ENCODE measurements around the gene TGFBR3.
A peak's percentile ranks its signal among the peaks of the same experiment; 100 is the strongest.

The TGFBR3 gene

GRCh38 chr1:91747666-91748065 is 138.3 kb downstream of the TGFBR3 start:
- Histone ChIP-seq H3K27me3 (replicated peaks; ENCODE audit: control insufficient read depth, insufficient read depth, low read length) (no peaks in the 10 kb centered on the region), H3K36me3 (ENCODE audit: control insufficient read depth, insufficient read depth, low read length, severe bottlenecking) (peaks cover 35% of the 10 kb centered on the region), H3K4me1 (ENCODE audit: control insufficient read depth, insufficient read depth, low read length) (peaks cover 60% of the 10 kb centered on the region), H3K4me3 (ENCODE audit: low read length) (no peak overlapping the region), H3K9me3 (ENCODE audit: control insufficient read depth, low read length) (no peaks in the 10 kb centered on the region), H3K9ac (ENCODE audit: low read length) (no peak overlapping the region)
- no peak for DNase-seq (ENCODE audit: low read depth)

DNA sequence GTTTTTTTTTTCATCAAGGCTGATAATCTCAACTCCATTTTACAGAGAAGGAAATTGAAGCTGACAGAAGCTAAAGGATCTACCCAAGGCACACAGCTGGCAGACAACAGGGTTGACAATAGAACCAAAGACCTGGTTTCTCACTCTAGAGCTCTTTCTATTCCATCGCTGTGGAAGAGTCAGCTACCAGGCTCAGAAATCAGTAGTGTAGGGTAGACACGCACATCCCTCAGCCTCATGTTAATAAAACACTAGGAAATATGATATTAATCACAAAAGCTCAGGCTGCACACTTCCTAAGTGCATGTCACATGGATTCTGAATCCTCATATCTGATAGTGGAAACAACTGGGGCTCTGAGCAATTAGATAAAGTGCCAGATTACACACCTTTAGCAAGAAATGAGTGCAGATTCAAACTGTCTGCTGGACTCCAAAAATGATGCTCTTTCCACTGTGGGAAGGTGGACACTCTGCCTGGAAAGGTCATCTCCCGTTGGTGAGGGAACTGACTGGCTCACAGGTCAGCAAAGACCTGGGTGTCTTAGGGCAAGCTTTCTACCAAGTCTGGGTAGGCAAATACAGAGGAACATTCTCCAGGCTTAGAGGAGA is 139.1 kb downstream of the TGFBR3 start:
- H3K4me3 ChIP-seq (ENCODE audit: low read length), result no peak overlapping the region
- no peaks in the 10 kb centered on the region for H3K27me3 ChIP-seq (replicated peaks; ENCODE audit: control insufficient read depth, insufficient read depth, low read length)
- H3K36me3 ChIP-seq (ENCODE audit: control insufficient read depth, insufficient read depth, low read length, severe bottlenecking), result peaks cover 40% of the 10 kb centered on the region
- H3K9me3 ChIP-seq (ENCODE audit: control insufficient read depth, low read length), result no peaks in the 10 kb centered on the region
- no peak for DNase-seq (ENCODE audit: low read depth)
- peaks cover 63% of the 10 kb centered on the region for H3K4me1 ChIP-seq (ENCODE audit: control insufficient read depth, insufficient read depth, low read length)
- no peak overlapping the region for H3K9ac ChIP-seq (ENCODE audit: low read length)

DNA sequence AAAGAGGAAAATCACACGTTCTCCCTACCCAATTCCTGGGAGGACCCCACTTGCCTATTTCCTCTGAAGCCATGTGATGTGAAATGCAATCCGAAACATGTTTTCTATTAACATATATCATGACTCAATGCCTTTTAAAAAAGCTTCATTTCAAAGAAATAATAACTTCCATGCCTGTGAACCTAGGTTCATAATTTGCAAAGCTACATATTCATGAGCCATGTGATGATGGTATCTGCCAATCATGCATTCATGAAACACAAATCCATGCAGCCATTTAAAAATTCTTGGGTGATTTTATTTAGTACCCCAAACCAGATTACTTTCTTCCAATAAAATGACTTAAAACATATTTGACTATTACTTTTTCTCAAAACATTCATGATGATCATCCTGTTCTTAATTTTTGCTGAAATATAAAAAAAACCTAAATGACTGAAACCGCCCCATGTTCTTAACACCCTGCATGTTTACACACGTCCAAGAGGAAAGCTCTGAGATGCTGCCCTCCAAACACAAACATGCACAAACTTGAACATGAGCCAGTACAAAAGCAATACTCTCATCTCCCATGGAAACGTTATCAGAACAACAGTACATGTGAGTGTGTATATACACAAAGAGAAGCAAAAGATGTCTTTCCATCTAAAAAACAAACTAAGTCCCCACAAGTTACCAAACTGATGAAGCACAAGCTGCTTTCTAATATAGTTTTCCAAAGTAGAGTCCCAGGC is 140.1 kb downstream of the TGFBR3 start:
- peak; percentile 54 for DNase-seq (ENCODE audit: low read depth)
- Histone ChIP-seq H3K4me3 (ENCODE audit: low read length) (peak overlapping the region; percentile 52), H3K9me3 (ENCODE audit: control insufficient read depth, low read length) (no peaks in the 10 kb centered on the region), H3K4me1 (ENCODE audit: control insufficient read depth, insufficient read depth, low read length) (peaks cover 63% of the 10 kb centered on the region), H3K36me3 (ENCODE audit: control insufficient read depth, insufficient read depth, low read length, severe bottlenecking) (peaks cover 40% of the 10 kb centered on the region), H3K9ac (ENCODE audit: low read length) (peak overlapping the region; percentile 70), H3K27me3 (replicated peaks; ENCODE audit: control insufficient read depth, insufficient read depth, low read length) (no peaks in the 10 kb centered on the region)

DNA sequence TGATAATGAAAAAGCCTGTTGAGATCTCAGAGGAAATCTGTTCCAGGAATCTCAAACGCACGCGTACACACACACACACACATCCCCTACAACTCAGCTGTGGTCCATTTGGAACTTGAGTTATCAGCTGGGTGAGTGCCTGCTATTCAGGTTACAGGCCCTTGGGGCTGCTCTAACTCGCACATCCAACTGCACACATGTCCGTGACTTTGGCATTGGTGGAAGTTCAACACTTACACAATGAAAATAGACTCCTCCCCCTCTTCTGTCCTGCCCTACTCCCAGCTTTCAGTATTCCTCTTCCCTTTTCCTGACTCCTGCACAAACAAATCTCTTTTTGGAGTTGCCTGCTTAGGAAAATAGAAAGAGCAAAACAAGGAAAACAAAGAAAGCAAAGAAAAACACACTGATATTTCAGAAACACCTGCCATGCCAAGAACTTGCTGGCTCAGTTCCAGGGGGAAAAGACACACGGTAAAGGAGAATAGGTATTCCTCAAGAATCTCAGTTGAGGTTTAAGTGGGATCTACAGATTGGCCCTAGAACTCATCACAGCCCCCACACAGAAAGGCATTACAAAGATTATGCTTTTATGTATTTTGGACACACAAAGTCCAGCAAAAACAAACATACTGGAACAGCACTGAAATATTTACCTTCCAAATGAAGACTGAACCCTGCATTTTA is 140.9 kb downstream of the TGFBR3 start:
- Histone ChIP-seq H3K4me1 (ENCODE audit: control insufficient read depth, insufficient read depth, low read length) (peaks cover 57% of the 10 kb centered on the region), H3K9ac (ENCODE audit: low read length) (peak overlapping the region; percentile 70), H3K9me3 (ENCODE audit: control insufficient read depth, low read length) (no peaks in the 10 kb centered on the region), H3K27me3 (replicated peaks; ENCODE audit: control insufficient read depth, insufficient read depth, low read length) (no peaks in the 10 kb centered on the region), H3K4me3 (ENCODE audit: low read length) (peak overlapping the region; percentile 52), H3K36me3 (ENCODE audit: control insufficient read depth, insufficient read depth, low read length, severe bottlenecking) (peaks cover 40% of the 10 kb centered on the region)
- DNase-seq (ENCODE audit: low read depth), result no peak

DNA sequence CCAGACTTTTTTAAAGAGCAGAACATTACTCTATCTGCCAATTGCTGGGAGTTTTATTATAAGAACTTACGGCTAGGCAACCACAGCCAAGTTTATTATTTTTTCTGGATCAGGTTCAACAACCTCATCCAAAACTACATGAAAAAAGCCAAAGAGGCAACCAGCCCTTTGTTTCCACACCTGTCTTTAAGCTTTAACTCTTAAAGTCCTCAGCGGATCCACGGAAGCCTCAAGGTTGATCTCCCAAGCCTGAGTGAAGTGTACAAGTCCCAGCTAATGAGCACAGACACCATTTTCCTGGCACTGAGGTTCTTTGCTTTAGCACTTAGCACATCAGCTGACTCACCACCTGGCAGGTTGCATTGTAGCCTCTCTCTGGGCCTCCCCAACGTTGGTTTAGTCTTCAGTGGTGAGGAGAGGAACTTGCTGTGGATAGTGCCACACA is 143.1 kb downstream of the TGFBR3 start:
- H3K4me1 ChIP-seq (ENCODE audit: control insufficient read depth, insufficient read depth, low read length), result peaks cover 46% of the 10 kb centered on the region
- H3K36me3 ChIP-seq (ENCODE audit: control insufficient read depth, insufficient read depth, low read length, severe bottlenecking), result peaks cover 51% of the 10 kb centered on the region
- H3K27me3 ChIP-seq (replicated peaks; ENCODE audit: control insufficient read depth, insufficient read depth, low read length), result no peaks in the 10 kb centered on the region
- no peak overlapping the region for H3K4me3 ChIP-seq (ENCODE audit: low read length)
- DNase-seq (ENCODE audit: low read depth), result no peak
- H3K9me3 ChIP-seq (ENCODE audit: control insufficient read depth, low read length), result no peaks in the 10 kb centered on the region
- no peak overlapping the region for H3K9ac ChIP-seq (ENCODE audit: low read length)

- Histone ChIP-seq H3K9ac (ENCODE audit: low read length) (no peak overlapping the region), H3K4me1 (ENCODE audit: control insufficient read depth, insufficient read depth, low read length) (peaks cover 55% of the 10 kb centered on the region), H3K27me3 (replicated peaks; ENCODE audit: control insufficient read depth, insufficient read depth, low read length) (no peaks in the 10 kb centered on the region), H3K36me3 (ENCODE audit: control insufficient read depth, insufficient read depth, low read length, severe bottlenecking) (peaks cover 49% of the 10 kb centered on the region), H3K9me3 (ENCODE audit: control insufficient read depth, low read length) (no peaks in the 10 kb centered on the region), H3K4me3 (ENCODE audit: low read length) (no peak overlapping the region)
- no peak for DNase-seq (ENCODE audit: low read depth)
These were observed 144.0 kb downstream of the TGFBR3 start for GRCh38 chr1:91741906-91742305.

GRCh38 chr1:91741301-91741700 is 144.7 kb downstream of the TGFBR3 start:
- no peak overlapping the region for H3K9ac ChIP-seq (ENCODE audit: low read length)
- H3K4me1 ChIP-seq (ENCODE audit: control insufficient read depth, insufficient read depth, low read length), result peaks cover 62% of the 10 kb centered on the region
- no peaks in the 10 kb centered on the region for H3K27me3 ChIP-seq (replicated peaks; ENCODE audit: control insufficient read depth, insufficient read depth, low read length)
- H3K4me3 ChIP-seq (ENCODE audit: low read length), result no peak overlapping the region
- DNase-seq (ENCODE audit: low read depth), result no peak
- no peaks in the 10 kb centered on the region for H3K9me3 ChIP-seq (ENCODE audit: control insufficient read depth, low read length)
- H3K36me3 ChIP-seq (ENCODE audit: control insufficient read depth, insufficient read depth, low read length, severe bottlenecking), result peaks cover 43% of the 10 kb centered on the region

- Histone ChIP-seq H3K36me3 (ENCODE audit: control insufficient read depth, insufficient read depth, low read length, severe bottlenecking) (peaks cover 50% of the 10 kb centered on the region), H3K4me1 (ENCODE audit: control insufficient read depth, insufficient read depth, low read length) (peaks cover 59% of the 10 kb centered on the region), H3K4me3 (ENCODE audit: low read length) (no peak overlapping the region), H3K27me3 (replicated peaks; ENCODE audit: control insufficient read depth, insufficient read depth, low read length) (no peaks in the 10 kb centered on the region), H3K9ac (ENCODE audit: low read length) (peak overlapping the region; percentile 77), H3K9me3 (ENCODE audit: control insufficient read depth, low read length) (no peaks in the 10 kb centered on the region)
- no peak for DNase-seq (ENCODE audit: low read depth)
These were observed 148.3 kb downstream of the TGFBR3 start for GRCh38 chr1:91737650-91738049.

DNA sequence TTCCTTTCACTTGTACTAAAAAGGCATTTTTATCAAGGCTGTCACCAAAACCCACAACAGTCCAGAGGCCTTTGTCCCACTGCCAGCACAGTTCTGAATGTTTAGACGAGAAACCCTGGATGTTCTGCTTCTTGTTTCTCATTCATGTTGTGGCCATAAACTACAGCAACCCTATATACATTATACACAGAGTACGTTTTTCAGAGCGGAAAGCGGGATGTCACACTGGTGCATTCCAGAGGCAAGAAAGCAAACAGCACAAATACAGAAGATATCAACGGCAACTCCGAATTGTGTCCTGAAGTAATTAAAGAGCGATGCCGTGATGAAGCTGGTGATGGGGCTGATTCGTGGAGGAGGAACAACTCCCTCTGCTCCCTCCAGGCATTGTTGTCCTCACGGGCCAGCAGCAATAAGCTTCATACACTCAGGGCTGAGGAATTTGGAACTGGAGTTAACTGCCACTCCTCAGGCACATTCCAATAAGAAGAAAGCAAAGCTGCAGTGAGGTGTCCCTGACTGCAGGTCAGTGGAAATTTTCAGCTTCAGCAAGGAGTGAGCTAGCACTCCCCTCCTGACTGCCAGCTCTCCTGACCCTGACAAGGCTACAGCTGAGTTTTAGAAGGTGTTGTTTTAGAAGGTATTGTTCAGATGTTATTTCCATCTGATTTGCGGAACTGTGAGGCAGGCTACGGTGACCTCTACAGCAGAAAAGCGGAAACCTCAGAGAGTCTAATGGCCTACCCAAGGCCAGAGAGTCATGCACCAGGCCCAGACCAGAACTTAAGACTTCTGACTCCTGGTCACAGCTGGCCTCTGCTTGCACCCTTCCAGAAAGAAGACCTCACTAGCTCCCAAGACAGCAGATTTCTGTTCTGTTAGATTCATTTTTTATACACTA is 149.0 kb downstream of the TGFBR3 start:
- Histone ChIP-seq H3K27me3 (replicated peaks; ENCODE audit: control insufficient read depth, insufficient read depth, low read length) (no peaks in the 10 kb centered on the region), H3K4me3 (ENCODE audit: low read length) (peak overlapping the region; percentile 69), H3K36me3 (ENCODE audit: control insufficient read depth, insufficient read depth, low read length, severe bottlenecking) (peaks cover 46% of the 10 kb centered on the region), H3K9ac (ENCODE audit: low read length) (peak overlapping the region; percentile 77), H3K4me1 (ENCODE audit: control insufficient read depth, insufficient read depth, low read length) (peaks cover 59% of the 10 kb centered on the region), H3K9me3 (ENCODE audit: control insufficient read depth, low read length) (no peaks in the 10 kb centered on the region)
- peak; percentile 93 for DNase-seq (ENCODE audit: low read depth)

- Histone ChIP-seq H3K9ac (ENCODE audit: low read length) (peak overlapping the region; percentile 77), H3K36me3 (ENCODE audit: control insufficient read depth, insufficient read depth, low read length, severe bottlenecking) (peaks cover 45% of the 10 kb centered on the region), H3K4me3 (ENCODE audit: low read length) (peak overlapping the region; percentile 69), H3K9me3 (ENCODE audit: control insufficient read depth, low read length) (no peaks in the 10 kb centered on the region), H3K4me1 (ENCODE audit: control insufficient read depth, insufficient read depth, low read length) (peaks cover 59% of the 10 kb centered on the region), H3K27me3 (replicated peaks; ENCODE audit: control insufficient read depth, insufficient read depth, low read length) (no peaks in the 10 kb centered on the region)
- DNase-seq (ENCODE audit: low read depth), result no peak
These were observed 149.7 kb downstream of the TGFBR3 start for GRCh38 chr1:91736146-91736714.
